Measurements from ENCODE around the gene C10orf67. TPM values are rescaled to one million over a fixed set of nuclear protein-coding genes. Genes with fewer than 3 reads are reported as not detected.

The C10orf67 gene
- total and polyA plus RNA-seq, 9 of the 15 experiments (the other 6 are each of a cell fraction or from before 2014, with no cell fraction given): not detected

- FAIRE-seq: no peak
- Histone ChIP-seq H2AFZ (ENCODE audit: low read depth, low read length) (no peak overlapping the region), H3K9me3 (replicated peaks; ENCODE audit: control insufficient read depth, insufficient read depth, low read depth, low read length) (no peaks in the 10 kb centered on the region), H3K9me1 (ENCODE audit: control insufficient read depth, insufficient read depth, low read length) (no peaks in the 10 kb centered on the region), H3K4me2 (ENCODE audit: insufficient read depth, low read length) (no peak overlapping the region), H3K27ac (ENCODE audit: extremely low read depth, low read depth, low read length) (no peak overlapping the region), H3K27me3 (ENCODE audit: control insufficient read depth in 2 of 2, insufficient read depth in 2 of 2, low read length in 2 of 2) (peaks cover 8 to 21% of the 10 kb centered on the region in 2 experiments; a peak in 4 of 5 replicates), H3K36me3 (ENCODE audit: control insufficient read depth, insufficient read depth, low read length) (no peaks in the 10 kb centered on the region), H3K4me1 (replicated peaks in 1 of 2; ENCODE audit: control insufficient read depth in 2 of 2, insufficient read depth in 2 of 2, low read length in 2 of 2) (peaks cover 0 to 10% of the 10 kb centered on the region in 2 experiments; a peak in 2 of 5 replicates), H3K79me2 (ENCODE audit: control insufficient read depth, insufficient read depth, low read length) (no peaks in the 10 kb centered on the region), H3K4me3 (no peak overlapping the region), H4K20me1 (replicated peaks; ENCODE audit: control insufficient read depth, insufficient read depth, low read length) (peaks cover 4% of the 10 kb centered on the region; the same call in 1 of the 2 replicates), H3K9ac (ENCODE audit: insufficient read depth in 1 of 2, low read depth in 2 of 2, low read length in 2 of 2) (no peak overlapping the region)
- ATAC-seq: no peak
- in situ Hi-C loops (cut with MboI) (loop anchor here (25.0 kb wide), 1 partner anchor 347 kb away; no protein-coding TSS in a partner anchor), intact Hi-C loops (cut with micrococcal nuclease) (no loop called here)
- 0% methylated on average over 4 of the region's 4 CpGs for WGBS (ENCODE audit: insufficient coverage, low coverage, missing lambda C conversion rate)
- CTCF ChIA-PET (ENCODE audit: low intra/inter-chr PET ratio): no interaction called here
- POLR2A ChIA-PET: no interaction called here
- no TSS peak for BruUV-seq (replicated peaks)
- no peak for DNase-seq (ENCODE audit: extremely low read depth in 1 of 4, low spot score in 3 of 4)
- TF ChIP-seq CBX1 (IDR thresholded peaks at IDR 0.05; ENCODE audit: low read depth) (no peak), TAL1 (IDR thresholded peaks at IDR 0.05) (no peak), SIRT6 (IDR thresholded peaks at IDR 0.05; ENCODE audit: low read depth, low read length) (no peak), USF2 (CRISPR knock-in tag; IDR thresholded peaks at IDR 0.05) (no peak), IRF2 (CRISPR knock-in tag; IDR thresholded peaks at IDR 0.05) (no peak), FOXM1 (IDR thresholded peaks at IDR 0.05; ENCODE audit: low read depth) (no peak), FOXM1 (CRISPR knock-in tag; IDR thresholded peaks at IDR 0.05; ENCODE audit: low read depth) (no peak), ADNP (tag; IDR thresholded peaks at IDR 0.05) (no peak), SRF (CRISPR knock-in tag; IDR thresholded peaks at IDR 0.05) (no peak), ZNF263 (CRISPR knock-in tag; IDR thresholded peaks at IDR 0.05; ENCODE audit: borderline replicate concordance) (no peak), ZBTB33 (CRISPR knock-in tag; IDR thresholded peaks at IDR 0.05) (no peak), MYNN (IDR thresholded peaks at IDR 0.05) (no peak), MYNN (CRISPR knock-in tag; IDR thresholded peaks at IDR 0.05) (no peak), TAF15 (IDR thresholded peaks at IDR 0.05; ENCODE audit: low read depth, low read length) (no peak), BMI1 (IDR thresholded peaks at IDR 0.05; ENCODE audit: low read length) (no peak), ZNF707 (CRISPR knock-in tag; conservative IDR thresholded peaks at IDR 0.05) (no peak), HSF4 (CRISPR knock-in tag; IDR thresholded peaks at IDR 0.05; ENCODE audit: borderline replicate concordance) (no peak), TRIM25 (IDR thresholded peaks at IDR 0.05; ENCODE audit: borderline replicate concordance) (no peak), BDP1 (IDR thresholded peaks at IDR 0.05; ENCODE audit: insufficient read depth, insufficient read length) (no peak)
Observed at GRCh38 chr10:23340354-23340753, 4.2 kb downstream of the C10orf67 start.

Measured in K562 (cell line).